MCF 10A (cell line): ENCODE data around the gene GALK1. TPM values are rescaled to one million over a fixed set of nuclear protein-coding genes. Genes with fewer than 3 reads are reported as not detected.

Experiments used
- BruUV-seq: library from RNA; stranded (reverse); fragments of 400-500 nt; replicated peaks from 2 replicates; lab custom pipeline; 2021; lab: Mats Ljungman, UMichigan
- CTCF ChIA-PET: fragments of 300-600 bp; sonication (Branson Sonifier 250); formaldehyde crosslinking; extraction: SDS; loops from one replicate; lab custom pipeline; 2021; ENCODE audit warnings: antibody characterized with exemption, inconsistent platforms; lab: Yijun Ruan, JAX
- POLR2A ChIA-PET: fragments of 300-600, 350-650 bp; sonication (Branson Sonifier 250); formaldehyde crosslinking; extraction: SDS; loops from one replicate; lab custom pipeline; 2020; ENCODE audit warnings: antibody characterized with exemption, inconsistent platforms; lab: Yijun Ruan, JAX
- DNase-seq: peaks from one replicate; pipeline ENCODE4 v3.0.0-alpha.2; 2018; ENCODE audit not compliant: unreplicated experiment
- H3K27ac Mint-ChIP-seq: one replicate; pipeline ENCODE4 v1.8.0; 2022; ENCODE audit warnings: mild to moderate bottlenecking, low read depth, mixed read lengths; ENCODE audit not compliant: unreplicated experiment
- H3K27me3 Mint-ChIP-seq: one replicate; pipeline ENCODE4 v1.8.0; 2022; ENCODE audit warnings: mixed read lengths; ENCODE audit not compliant: insufficient read depth, unreplicated experiment
- H3K36me3 Mint-ChIP-seq: one replicate; pipeline ENCODE4 v1.8.0; 2022; ENCODE audit warnings: mild to moderate bottlenecking, moderate library complexity, mixed read lengths; ENCODE audit not compliant: insufficient read depth, unreplicated experiment
- H3K4me1 Mint-ChIP-seq: one replicate; pipeline ENCODE4 v1.8.0; 2022; ENCODE audit warnings: mixed read lengths; ENCODE audit not compliant: insufficient read depth, unreplicated experiment
- H3K4me3 Mint-ChIP-seq: one replicate; pipeline ENCODE4 v1.8.0; 2022; ENCODE audit warnings: mild to moderate bottlenecking, moderate library complexity, mixed read lengths; ENCODE audit not compliant: unreplicated experiment
- H3K9me3 Mint-ChIP-seq: one replicate; pipeline ENCODE4 v1.8.0; 2022; ENCODE audit warnings: mixed read lengths; ENCODE audit not compliant: unreplicated experiment
- intact Hi-C: fragments of 100-400 bp; cut with micrococcal nuclease; formaldehyde crosslinking; loops from 2 replicates; pipeline ENCODE4 v1.14.1; 2022
- total RNA-seq: library from RNA; stranded (reverse); gene quantifications from 2 replicates; pipeline ENCODE4 v1.2.3, GENCODE V29; 2022
- TF ChIP-seq, protein P1 (sequence below): fragments of 200-600 bp; IDR thresholded peaks from one replicate; pipeline ENCODE4 v1.8.0; 2022; ENCODE audit warnings: antibody characterized with exemption, mild to moderate bottlenecking; ENCODE audit not compliant: unreplicated experiment

Gene GALK1
- total RNA-seq, 1 experiment from 2014 or later = 8.7 TPM

DNA sequence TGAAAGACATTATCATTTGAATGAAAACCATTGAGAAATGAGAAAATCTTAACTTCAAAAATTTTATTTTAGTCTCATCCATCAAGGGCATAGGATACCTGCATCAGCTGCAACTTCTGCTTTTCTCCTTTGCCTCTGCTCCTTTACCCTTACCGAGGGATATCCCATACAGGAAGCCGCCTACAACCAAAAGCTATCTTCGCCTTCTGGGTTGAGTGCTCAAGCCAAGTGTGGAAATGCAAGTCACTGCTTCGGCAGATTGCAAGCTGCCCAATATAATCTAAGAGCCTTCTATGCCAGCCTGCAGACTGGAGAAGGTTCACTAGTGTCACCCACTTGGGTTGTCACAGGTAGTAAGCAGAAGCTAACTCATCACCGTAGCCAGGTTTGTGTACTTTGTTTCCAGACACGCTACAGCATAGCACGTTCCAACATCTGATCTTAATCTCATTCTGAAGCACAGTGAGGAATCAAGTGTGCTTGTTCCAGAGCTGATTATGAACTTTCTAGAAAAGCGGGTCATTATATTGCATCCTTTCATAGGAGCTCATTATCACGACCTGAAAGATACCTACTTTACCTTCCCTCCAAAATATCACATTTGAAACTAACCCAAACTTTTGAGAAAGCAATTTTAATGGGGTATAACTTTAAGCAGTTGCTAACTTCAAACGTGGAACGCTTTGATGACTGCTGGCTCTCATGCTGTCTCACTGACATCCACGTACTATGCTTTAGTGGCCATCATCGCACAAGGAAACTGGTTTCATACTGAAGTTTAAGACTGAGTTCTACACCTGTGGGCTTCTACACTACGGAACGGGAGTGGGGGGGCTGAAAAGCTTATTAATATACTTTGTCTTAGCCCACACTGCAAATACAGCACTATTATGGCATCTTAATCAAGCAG, 11.6 kb upstream of the GALK1 start:
- H3K9me3 Mint-ChIP-seq = no peaks in the 10 kb centered on the region
- H3K36me3 Mint-ChIP-seq = peaks cover 49% of the 10 kb centered on the region
- ChIA-PET POLR2A (interaction anchor here (0.8 to 8.0 kb wide), 28 partner anchors 9 to 120 kb away, joined by 3 to 153 read pairs (median 8); partner anchors contain the start of genes GALK1, RECQL5, SAP30BP and TRIM47), CTCF (interaction anchor here (1.0 to 2.2 kb wide), 5 partner anchors 12 to 143 kb away, joined by 3 to 7 read pairs (median 5); partner anchors contain the start of genes GALK1, SMIM5 and WBP2)
- peaks cover 18% of the 10 kb centered on the region for H3K4me1 Mint-ChIP-seq
- peak overlapping the region; percentile 93 for H3K4me3 Mint-ChIP-seq
- H3K27me3 Mint-ChIP-seq = no peaks in the 10 kb centered on the region
- DNase-seq = no peak
- intact Hi-C loops = loop anchor here (5.0 kb wide), 1 partner anchor 41 kb away; no protein-coding TSS in a partner anchor
- H3K27ac Mint-ChIP-seq = peak overlapping the region; percentile 11
- TF ChIP-seq, protein P1, sequence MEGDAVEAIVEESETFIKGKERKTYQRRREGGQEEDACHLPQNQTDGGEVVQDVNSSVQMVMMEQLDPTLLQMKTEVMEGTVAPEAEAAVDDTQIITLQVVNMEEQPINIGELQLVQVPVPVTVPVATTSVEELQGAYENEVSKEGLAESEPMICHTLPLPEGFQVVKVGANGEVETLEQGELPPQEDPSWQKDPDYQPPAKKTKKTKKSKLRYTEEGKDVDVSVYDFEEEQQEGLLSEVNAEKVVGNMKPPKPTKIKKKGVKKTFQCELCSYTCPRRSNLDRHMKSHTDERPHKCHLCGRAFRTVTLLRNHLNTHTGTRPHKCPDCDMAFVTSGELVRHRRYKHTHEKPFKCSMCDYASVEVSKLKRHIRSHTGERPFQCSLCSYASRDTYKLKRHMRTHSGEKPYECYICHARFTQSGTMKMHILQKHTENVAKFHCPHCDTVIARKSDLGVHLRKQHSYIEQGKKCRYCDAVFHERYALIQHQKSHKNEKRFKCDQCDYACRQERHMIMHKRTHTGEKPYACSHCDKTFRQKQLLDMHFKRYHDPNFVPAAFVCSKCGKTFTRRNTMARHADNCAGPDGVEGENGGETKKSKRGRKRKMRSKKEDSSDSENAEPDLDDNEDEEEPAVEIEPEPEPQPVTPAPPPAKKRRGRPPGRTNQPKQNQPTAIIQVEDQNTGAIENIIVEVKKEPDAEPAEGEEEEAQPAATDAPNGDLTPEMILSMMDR = no peak
- BruUV-seq = no TSS peak

DNA sequence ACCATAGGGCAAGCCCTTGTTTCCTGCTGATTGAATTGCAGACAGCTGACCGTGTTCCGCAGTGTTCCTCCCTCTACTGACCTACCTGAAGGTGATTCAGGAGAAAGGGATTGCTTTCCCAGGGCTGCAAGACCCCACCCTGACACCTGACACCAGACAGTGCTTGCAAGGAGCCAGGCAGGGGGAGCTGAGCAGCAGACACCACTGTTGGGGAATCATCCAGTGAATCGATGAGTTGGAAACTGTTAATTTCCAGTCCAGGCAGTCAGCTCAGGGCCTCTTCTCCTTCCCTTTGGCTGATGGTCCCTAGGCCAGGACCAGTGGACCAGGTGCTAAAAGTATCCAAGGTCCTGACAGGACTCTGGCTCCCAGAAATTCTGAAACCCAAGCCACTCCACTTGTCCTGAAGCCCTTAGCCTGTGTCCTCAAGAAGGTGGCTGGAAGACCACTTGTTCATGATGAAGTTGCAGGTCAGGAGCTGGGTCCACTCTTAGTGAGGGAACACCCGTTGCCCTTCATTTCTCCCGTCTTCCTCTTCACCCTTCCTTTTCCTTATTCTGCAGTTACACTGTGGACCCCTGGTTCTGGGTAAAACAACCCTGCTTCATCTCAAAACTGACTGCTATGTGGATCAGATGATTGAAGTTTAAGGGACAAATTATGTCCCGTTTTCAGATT, 10.1 kb upstream of the GALK1 start:
- Mint-ChIP-seq H3K27me3 (no peaks in the 10 kb centered on the region), H3K36me3 (peaks cover 48% of the 10 kb centered on the region)
- CTCF ChIA-PET = interaction anchor here (0.6 to 2.2 kb wide), 6 partner anchors 11 to 403 kb away, joined by 3 to 5 read pairs (median 3); no protein-coding TSS in a partner anchor

DNA sequence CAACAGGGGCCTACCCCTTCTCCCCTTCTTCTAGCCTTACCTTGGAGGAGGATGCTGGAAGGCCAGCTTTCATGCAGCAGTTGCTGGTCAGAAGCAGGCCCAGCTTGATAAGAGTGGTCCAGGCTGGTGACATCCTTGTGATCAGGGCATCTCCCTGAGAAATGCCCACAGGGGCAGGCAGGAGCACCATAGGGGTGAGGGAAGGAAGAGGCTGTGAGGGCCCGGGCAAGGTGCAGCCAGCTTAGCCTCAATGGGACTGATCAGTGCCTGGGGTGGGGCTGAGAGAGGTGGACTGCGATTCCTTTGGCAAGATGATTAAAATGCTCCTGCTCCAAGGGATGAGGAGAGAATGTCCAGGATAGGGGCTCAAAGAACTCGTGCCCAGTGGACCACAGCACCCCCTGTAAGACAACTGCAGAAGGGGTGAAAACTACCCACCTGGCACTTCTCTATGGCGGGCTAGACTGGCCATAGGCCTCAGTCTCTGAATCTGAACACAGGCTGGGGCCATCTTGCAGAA, 9.5 kb upstream of the GALK1 start:
- Mint-ChIP-seq H3K27ac (no peak overlapping the region), H3K36me3 (peaks cover 42% of the 10 kb centered on the region), H3K4me1 (peaks cover 14% of the 10 kb centered on the region), H3K27me3 (no peaks in the 10 kb centered on the region), H3K9me3 (no peaks in the 10 kb centered on the region), H3K4me3 (no peak overlapping the region)
- ChIA-PET CTCF (interaction anchor here (0.6 to 2.2 kb wide), 5 partner anchors 9 to 95 kb away, joined by 3 to 9 read pairs (median 5); partner anchors contain the start of gene GALK1), POLR2A (interaction anchor here (0.6 to 8.0 kb wide), 16 partner anchors 11 to 1443 kb away, joined by 3 to 153 read pairs (median 6); partner anchors contain the start of genes GALK1, RECQL5, SAP30BP and TRIM47)
- intact Hi-C loops = no loop called here
- TF ChIP-seq, protein P1 = no peak
- DNase-seq = no peak
- no TSS peak for BruUV-seq

More for the DNA sequence above, 10.1 kb upstream of the GALK1 start:
- TF ChIP-seq, protein P1 = no peak
- Mint-ChIP-seq H3K27ac (no peak overlapping the region), H3K4me3 (no peak overlapping the region), H3K9me3 (no peaks in the 10 kb centered on the region), H3K4me1 (peaks cover 18% of the 10 kb centered on the region)
- no peak for DNase-seq
- no TSS peak for BruUV-seq
- POLR2A ChIA-PET = interaction anchor here (0.7 to 8.0 kb wide), 21 partner anchors 10 to 141 kb away, joined by 3 to 153 read pairs (median 8); partner anchors contain the start of genes GALK1, RECQL5, SAP30BP and TRIM47
- intact Hi-C loops = loop anchor here (5.0 kb wide), 1 partner anchor 42 kb away; no protein-coding TSS in a partner anchor
